H1 (cell line): ENCODE results near the gene KNDC1.

Experiments used
- CREB1 ChIP-seq: IDR thresholded peaks from 2 replicates; pipeline ENCODE4 v1.6.1; 2012; ENCODE audit warnings: inconsistent platforms
- EP300 ChIP-seq, 2 experiments: IDR thresholded peaks; 1 replicate in 1 of 2; 2 replicates in 1 of 2; pipeline ENCODE4 v1.6.1; 2011 to 2012; ENCODE audit warnings: low read depth in 2 of 2, low read length in 2 of 2, mild to moderate bottlenecking in 2 of 2, borderline replicate concordance in 1 of 2, inconsistent platforms in 1 of 2, moderate library complexity in 1 of 2
- EZH2 ChIP-seq: fragments of 200-600 bp; sonication (generic); IDR thresholded peaks from 2 replicates; pipeline ENCODE4 v1.7.1; 2012; ENCODE audit warnings: low read depth, mild to moderate bottlenecking, moderate library complexity, low read length, inconsistent platforms; ENCODE audit not compliant: severe bottlenecking
- GABPA ChIP-seq: IDR thresholded peaks from 2 replicates; pipeline ENCODE4 v1.6.1; 2011; ENCODE audit warnings: mild to moderate bottlenecking, low read length, moderate library complexity, borderline replicate concordance; ENCODE audit not compliant: insufficient read depth
- JUN ChIP-seq: IDR thresholded peaks from 2 replicates; pipeline ENCODE4 v1.6.1; 2011; ENCODE audit warnings: low read depth, mild to moderate bottlenecking, improper control_type of control experiment, low read length
- POLR2A ChIP-seq, 2 experiments: IDR thresholded peaks; 1 replicate in 1 of 2; 2 replicates in 1 of 2; pipeline ENCODE4 v1.6.1; 2011; ENCODE audit warnings: low read depth in 2 of 2, low read length in 2 of 2, mild to moderate bottlenecking in 2 of 2; ENCODE audit errors: control extremely low read depth in 1 of 2
- RAD21 ChIP-seq, 2 experiments: IDR thresholded peaks in 1 of 2; conservative IDR thresholded peaks in 1 of 2; 2 replicates each; pipeline ENCODE4 v1.6.1; 2011; ENCODE audit warnings: low read depth in 2 of 2, low read length in 2 of 2, improper control_type of control experiment in 1 of 2, inconsistent platforms in 1 of 2, mild to moderate bottlenecking in 1 of 2, moderate library complexity in 1 of 2
- SIX5 ChIP-seq: IDR thresholded peaks from 2 replicates; pipeline ENCODE4 v1.6.1; 2011; ENCODE audit warnings: mild to moderate bottlenecking, low read depth, low read length
- SP4 ChIP-seq: IDR thresholded peaks from 2 replicates; pipeline ENCODE4 v1.6.1; 2012; ENCODE audit warnings: low read length, inconsistent platforms
- TEAD4 ChIP-seq: IDR thresholded peaks from 2 replicates; pipeline ENCODE4 v1.6.1; 2012; ENCODE audit warnings: low read depth, low read length, inconsistent platforms, mixed read lengths
- TF ChIP-seq, protein P1 (sequence below), 3 experiments: IDR thresholded peaks; 1 replicate in 2 of 3; 2 replicates in 1 of 3; pipeline versions ENCODE4 v1.5.1 to v1.6.1; 2011; ENCODE audit warnings: low read length in 3 of 3, mild to moderate bottlenecking in 3 of 3, inconsistent platforms in 2 of 3, low read depth in 1 of 3, moderate library complexity in 1 of 3; ENCODE audit not compliant: insufficient read depth in 1 of 3; ENCODE audit errors: control extremely low read depth in 1 of 3

GRCh38 chr10:133161486-133162109 lies 1.6 kb downstream of the KNDC1 start:
- no peak for TF ChIP-seq POLR2A (IDR thresholded peaks at IDR 0.05; ENCODE audit: control extremely low read depth in 1 of 2, low read depth in 2 of 2, low read length in 2 of 2)
- TF ChIP-seq TEAD4, result no peak
- no peak for TF ChIP-seq SP4
- no peak for TF ChIP-seq EP300 (IDR thresholded peaks at IDR 0.05; ENCODE audit: borderline replicate concordance in 1 of 2, low read depth in 2 of 2, low read length in 2 of 2)
- no peak for TF ChIP-seq RAD21 (IDR thresholded peaks at IDR 0.05 in 1 of 2, conservative IDR thresholded peaks at IDR 0.05 in 1 of 2; ENCODE audit: low read depth in 2 of 2, low read length in 2 of 2)
- TF ChIP-seq, protein P1, sequence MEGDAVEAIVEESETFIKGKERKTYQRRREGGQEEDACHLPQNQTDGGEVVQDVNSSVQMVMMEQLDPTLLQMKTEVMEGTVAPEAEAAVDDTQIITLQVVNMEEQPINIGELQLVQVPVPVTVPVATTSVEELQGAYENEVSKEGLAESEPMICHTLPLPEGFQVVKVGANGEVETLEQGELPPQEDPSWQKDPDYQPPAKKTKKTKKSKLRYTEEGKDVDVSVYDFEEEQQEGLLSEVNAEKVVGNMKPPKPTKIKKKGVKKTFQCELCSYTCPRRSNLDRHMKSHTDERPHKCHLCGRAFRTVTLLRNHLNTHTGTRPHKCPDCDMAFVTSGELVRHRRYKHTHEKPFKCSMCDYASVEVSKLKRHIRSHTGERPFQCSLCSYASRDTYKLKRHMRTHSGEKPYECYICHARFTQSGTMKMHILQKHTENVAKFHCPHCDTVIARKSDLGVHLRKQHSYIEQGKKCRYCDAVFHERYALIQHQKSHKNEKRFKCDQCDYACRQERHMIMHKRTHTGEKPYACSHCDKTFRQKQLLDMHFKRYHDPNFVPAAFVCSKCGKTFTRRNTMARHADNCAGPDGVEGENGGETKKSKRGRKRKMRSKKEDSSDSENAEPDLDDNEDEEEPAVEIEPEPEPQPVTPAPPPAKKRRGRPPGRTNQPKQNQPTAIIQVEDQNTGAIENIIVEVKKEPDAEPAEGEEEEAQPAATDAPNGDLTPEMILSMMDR (IDR thresholded peaks at IDR 0.05; ENCODE audit: control extremely low read depth in 1 of 3, insufficient read depth in 1 of 3, low read depth in 1 of 3, low read length in 3 of 3), result no peak
- no peak for TF ChIP-seq CREB1
- no peak for TF ChIP-seq JUN
- no peak for TF ChIP-seq GABPA
- peak; percentile 7 for TF ChIP-seq EZH2
- TF ChIP-seq SIX5, result no peak
